ENCODE data around the gene HOMER3. TPM values are rescaled to one million over a fixed set of nuclear protein-coding genes. Genes with fewer than 3 reads are reported as not detected.

Gene HOMER3
- total and polyA plus RNA-seq, 2 donors, result 10.1 to 34.0 TPM

DNA sequence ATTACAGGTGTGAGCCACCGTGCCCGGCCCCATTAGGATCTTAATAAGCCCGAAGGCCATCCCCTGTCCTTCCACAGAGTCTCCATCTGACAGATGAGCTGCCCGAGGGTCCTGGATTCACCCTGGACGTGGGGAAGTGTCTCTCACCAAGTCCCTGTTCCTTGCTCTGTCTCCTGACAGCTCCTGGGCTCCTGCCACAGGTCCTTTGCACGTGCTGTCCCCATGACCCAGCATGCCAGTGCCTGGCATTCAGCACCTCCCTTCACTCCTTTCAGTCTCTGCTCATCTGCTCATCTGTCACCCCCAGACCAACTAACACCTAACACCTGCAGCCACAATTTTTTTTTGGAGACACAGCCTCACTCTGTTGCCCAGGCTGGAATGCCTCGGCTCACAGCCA is 59.5 kb downstream of the HOMER3 start:
- peaks cover 0 to 14% of the 10 kb centered on the region in 2 donors for H3K9me3 ChIP-seq (ENCODE audit: control insufficient read depth in 2 of 2, insufficient read depth in 1 of 2, low read length in 1 of 2)
- DNase-seq (ENCODE audit: low read depth in 6 of 9, low spot score in 9 of 9), result no peak
- H3K4me3 ChIP-seq (ENCODE audit: low read length in 2 of 2), result no peak overlapping the region
- no peaks in the 10 kb centered on the region for H3K4me1 ChIP-seq (ENCODE audit: control insufficient read depth in 2 of 2, insufficient read depth in 2 of 2, low read length in 2 of 2)
- H3K27ac ChIP-seq (ENCODE audit: low read depth in 1 of 2, low read length in 1 of 2), result no peak overlapping the region
- no peaks in the 10 kb centered on the region for H3K36me3 ChIP-seq (ENCODE audit: control insufficient read depth in 2 of 2, insufficient read depth in 2 of 2, low read length in 1 of 2)
- H3K27me3 ChIP-seq (ENCODE audit: control insufficient read depth in 2 of 2, insufficient read depth in 1 of 2, low read length in 1 of 2), result peaks cover 0 to 4% of the 10 kb centered on the region in 2 donors
- 91% methylated on average over 7 of the region's 7 CpGs for WGBS

DNA sequence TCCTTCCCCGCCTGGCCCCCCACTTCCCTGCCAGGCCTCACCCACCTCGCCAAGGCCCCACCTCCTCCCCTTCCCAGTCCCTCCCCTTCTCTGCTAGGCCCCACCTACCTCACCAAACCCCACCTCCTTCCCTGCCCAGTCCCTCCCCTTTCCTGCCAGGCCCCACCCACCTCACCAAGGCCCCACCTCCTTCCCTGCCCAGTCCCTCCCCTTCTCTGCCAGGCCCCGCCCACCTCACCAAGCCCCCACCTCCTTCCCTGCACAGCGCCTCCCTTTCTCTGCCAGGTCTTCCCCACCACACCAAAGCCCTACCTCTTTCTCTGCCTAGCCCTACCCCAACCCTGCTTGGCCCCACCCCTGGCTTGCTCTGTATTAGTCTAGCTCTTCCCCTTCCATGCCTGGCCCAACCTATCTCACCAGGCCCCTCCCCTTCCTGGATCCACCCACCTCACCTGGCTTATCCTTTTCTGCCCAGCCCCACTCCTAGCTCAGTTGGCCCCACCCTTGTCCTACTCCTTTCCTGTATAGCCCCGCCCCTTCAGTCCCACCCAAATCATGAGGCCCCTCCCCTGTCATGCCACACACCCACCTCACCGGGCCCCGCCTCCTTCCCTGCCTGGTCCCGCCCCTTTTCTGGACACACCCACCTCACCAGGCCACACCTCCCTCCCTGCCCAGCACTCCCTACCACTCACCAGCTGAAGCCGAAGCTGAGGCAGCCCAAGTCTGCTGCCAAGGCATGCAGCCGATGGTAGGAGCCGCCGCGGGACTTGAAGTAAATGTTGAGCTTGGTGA is 61.2 kb downstream of the HOMER3 start:
- H3K27ac ChIP-seq (ENCODE audit: low read depth in 1 of 2, low read length in 1 of 2), result no peak overlapping the region
- H3K4me1 ChIP-seq (ENCODE audit: control insufficient read depth in 2 of 2, insufficient read depth in 2 of 2, low read length in 2 of 2), result no peaks in the 10 kb centered on the region
- H3K9me3 ChIP-seq (ENCODE audit: control insufficient read depth in 2 of 2, insufficient read depth in 1 of 2, low read length in 1 of 2), result peaks cover 0 to 15% of the 10 kb centered on the region in 2 donors
- no peak overlapping the region for H3K4me3 ChIP-seq (ENCODE audit: low read length in 2 of 2)
- WGBS, result 78% methylated on average over 13 of the region's 13 CpGs
- no peaks in the 10 kb centered on the region for H3K36me3 ChIP-seq (ENCODE audit: control insufficient read depth in 2 of 2, insufficient read depth in 2 of 2, low read length in 1 of 2)
- H3K27me3 ChIP-seq (ENCODE audit: control insufficient read depth in 2 of 2, insufficient read depth in 1 of 2, low read length in 1 of 2), result peaks cover 0 to 4% of the 10 kb centered on the region in 2 donors
- no peak for DNase-seq (ENCODE audit: low read depth in 6 of 9, low spot score in 9 of 9)

Other genes with a start within 250 kb of the HOMER3 start
- gene COMP, start 149.9 kb downstream of the HOMER3 start, total RNA-seq, result 0.09 TPM
- 1.5 TPM for gene COMP, start 149.9 kb downstream of the HOMER3 start, polyA plus RNA-seq
- 25.4 TPM for gene UPF1, start 109.3 kb downstream of the HOMER3 start, total RNA-seq
- gene UPF1, start 109.3 kb downstream of the HOMER3 start, polyA plus RNA-seq, result 61.0 TPM
- gene CERS1, start 45.1 kb downstream of the HOMER3 start, total RNA-seq, result 0.28 TPM
- gene CERS1, start 45.1 kb downstream of the HOMER3 start, polyA plus RNA-seq, result 0.41 TPM
- 197 TPM for gene COPE, start 21.8 kb downstream of the HOMER3 start, total RNA-seq
- 180 TPM for gene COPE, start 21.8 kb downstream of the HOMER3 start, polyA plus RNA-seq
- 54.9 TPM for gene DDX49, start 21.5 kb downstream of the HOMER3 start, total RNA-seq
- gene DDX49, start 21.5 kb downstream of the HOMER3 start, polyA plus RNA-seq, result 42.8 TPM
- gene SUGP2, start 92.3 kb upstream of the HOMER3 start, total RNA-seq, result 45.3 TPM
- gene SUGP2, start 92.3 kb upstream of the HOMER3 start, polyA plus RNA-seq, result 129 TPM
- 36.6 TPM for gene ARMC6, start 92.4 kb upstream of the HOMER3 start, total RNA-seq
- 32.6 TPM for gene ARMC6, start 92.4 kb upstream of the HOMER3 start, polyA plus RNA-seq
- gene SLC25A42, start 122.8 kb upstream of the HOMER3 start, total RNA-seq, result 5.8 TPM
- 10.9 TPM for gene SLC25A42, start 122.8 kb upstream of the HOMER3 start, polyA plus RNA-seq
- gene TMEM161A, start 197.3 kb upstream of the HOMER3 start, total RNA-seq, result 13.6 TPM
- gene TMEM161A, start 197.3 kb upstream of the HOMER3 start, polyA plus RNA-seq, result 33.0 TPM
- gene MEF2B, start 229.0 kb upstream of the HOMER3 start, total RNA-seq, result 0.42 TPM
- 2.1 TPM for gene MEF2B, start 229.0 kb upstream of the HOMER3 start, polyA plus RNA-seq

Data from thymus (tissue), 11 donors.